Peyer's patch (tissue), 4 donors: ENCODE data around the gene AFM. TPM values are rescaled to one million over a fixed set of nuclear protein-coding genes. Genes with fewer than 3 reads are reported as not detected.

ENCODE experiments used
- DNase-seq, 3 donors: peaks; one replicate each; pipeline ENCODE4 v3.0.0-alpha.2; 2017 to 2019
- H3K27ac ChIP-seq, 4 donors: fragments of 200-600 bp; sonication (generic); one replicate each; pipeline ENCODE4 v1.5.1; 2016 to 2019
- H3K27me3 ChIP-seq, 2 donors: fragments of 200-600 bp; sonication (generic); one replicate each; pipeline ENCODE4 v1.5.1; 2019
- H3K36me3 ChIP-seq, 3 donors: fragments of 200-600 bp; sonication (generic); one replicate each; pipeline ENCODE4 v1.5.1; 2016 to 2019
- H3K4me1 ChIP-seq, 4 donors: fragments of 200-600 bp; sonication (generic); one replicate each; pipeline ENCODE4 v1.5.1; 2016 to 2019
- H3K4me3 ChIP-seq, 4 donors: fragments of 200-600 bp; sonication (generic); 1 replicate in 3 of 4; 2 replicates in 1 of 4; pipeline ENCODE4 v1.5.1; 2016 to 2019; ENCODE audit warnings: mild to moderate bottlenecking in 1 of 4
- H3K9me3 ChIP-seq, 4 donors: fragments of 200-600 bp; sonication (generic); one replicate each; pipeline ENCODE4 v1.5.1; 2016 to 2019; ENCODE audit warnings: mild to moderate bottlenecking in 1 of 4
- CTCF ChIP-seq, 6 experiments: fragments of 450-650 bp in 4 of 6; fragments of 200-600 bp in 2 of 6; sonication (generic) in 1 of 6; IDR thresholded peaks; one replicate each; pipeline ENCODE4 v1.5.1; 2017 to 2019; ENCODE audit warnings: antibody characterized with exemption in 6 of 6, mild to moderate bottlenecking in 3 of 6, moderate library complexity in 1 of 6
- POLR2A ChIP-seq, 2 donors: fragments of 450-650 bp; IDR thresholded peaks; one replicate each; pipeline ENCODE4 v1.5.1; 2017; ENCODE audit warnings: antibody characterized with exemption in 2 of 2, mild to moderate bottlenecking in 2 of 2, moderate library complexity in 2 of 2
- total RNA-seq, 4 donors: library from RNA; depleted of rRNA; stranded (reverse); fragments of >200 nt; gene quantifications; one replicate each; pipeline ENCODE4 v1.1.0, GENCODE V29; 2016

The AFM gene
- total RNA-seq, 4 donors from 2014 or later, result not detected

- no peak for DNase-seq
- no peaks in the 10 kb centered on the region for H3K27me3 ChIP-seq
Measured at GRCh38 chr4:73499996-73500765, 18.6 kb downstream of the AFM start.

GRCh38 chr4:73501664-73502265 is 20.2 kb downstream of the AFM start:
- H3K27me3 ChIP-seq, result no peaks in the 10 kb centered on the region
- no peaks in the 10 kb centered on the region for H3K4me1 ChIP-seq
- TF ChIP-seq POLR2A (IDR thresholded peaks at IDR 0.05) (no peak), CTCF (IDR thresholded peaks at IDR 0.05) (no peak)
- H3K4me3 ChIP-seq, result no peak overlapping the region
- H3K36me3 ChIP-seq, result no peaks in the 10 kb centered on the region
- no peaks in the 10 kb centered on the region for H3K9me3 ChIP-seq
- no peak overlapping the region for H3K27ac ChIP-seq
- DNase-seq, result no peak

More at GRCh38 chr4:73499996-73500765, 18.6 kb downstream of the AFM start:
- H3K36me3 ChIP-seq, result no peaks in the 10 kb centered on the region
- no peak for TF ChIP-seq CTCF (IDR thresholded peaks at IDR 0.05)
- TF ChIP-seq POLR2A (IDR thresholded peaks at IDR 0.05), result no peak
- H3K27ac ChIP-seq, result no peak overlapping the region
- H3K4me1 ChIP-seq, result no peaks in the 10 kb centered on the region
- H3K9me3 ChIP-seq, result no peaks in the 10 kb centered on the region
- H3K4me3 ChIP-seq, result peak overlapping the region in 1 of 4 donors; percentile 3

- Histone ChIP-seq H3K4me3 (no peak overlapping the region), H3K4me1 (no peaks in the 10 kb centered on the region), H3K9me3 (no peaks in the 10 kb centered on the region), H3K27ac (no peak overlapping the region), H3K27me3 (no peaks in the 10 kb centered on the region), H3K36me3 (no peaks in the 10 kb centered on the region)
- DNase-seq, result no peak
- no peak for TF ChIP-seq CTCF (IDR thresholded peaks at IDR 0.05)
- no peak for TF ChIP-seq POLR2A (IDR thresholded peaks at IDR 0.05)
Measured at GRCh38 chr4:73505567-73505966, 24.0 kb downstream of the AFM start.

- H3K27me3 ChIP-seq, result no peaks in the 10 kb centered on the region
- DNase-seq, result no peak
- TF ChIP-seq CTCF (IDR thresholded peaks at IDR 0.05) (no peak), POLR2A (IDR thresholded peaks at IDR 0.05) (no peak)
- H3K4me3 ChIP-seq, result no peak overlapping the region
- no peaks in the 10 kb centered on the region for H3K36me3 ChIP-seq
- no peaks in the 10 kb centered on the region for H3K4me1 ChIP-seq
- H3K27ac ChIP-seq, result no peak overlapping the region
- H3K9me3 ChIP-seq, result no peaks in the 10 kb centered on the region
Measured at GRCh38 chr4:73507541-73507940, 26.0 kb downstream of the AFM start.

GRCh38 chr4:73508651-73509050 is 27.1 kb downstream of the AFM start:
- Histone ChIP-seq H3K27ac (no peak overlapping the region), H3K9me3 (no peaks in the 10 kb centered on the region), H3K36me3 (no peaks in the 10 kb centered on the region), H3K4me1 (no peaks in the 10 kb centered on the region), H3K27me3 (no peaks in the 10 kb centered on the region), H3K4me3 (no peak overlapping the region)
- peak in 2 of 3 donors; percentile 50 to 55 for DNase-seq
- TF ChIP-seq CTCF (IDR thresholded peaks at IDR 0.05) (no peak), POLR2A (IDR thresholded peaks at IDR 0.05) (no peak)
